Ishikawa (cell line): ENCODE results near the gene RAPGEF4.

ENCODE experiments used
- CEBPB ChIP-seq: IDR thresholded peaks from 2 replicates; pipeline ENCODE4 v1.6.1; 2012
- CREB1 ChIP-seq: IDR thresholded peaks from 2 replicates; pipeline ENCODE4 v1.6.1; 2012; ENCODE audit warnings: low read depth
- EGR1 ChIP-seq: IDR thresholded peaks from 2 replicates; pipeline ENCODE4 v1.6.1; 2012
- EP300 ChIP-seq: IDR thresholded peaks from 2 replicates; pipeline ENCODE4 v1.6.1; 2012; ENCODE audit warnings: borderline replicate concordance
- FOXM1 ChIP-seq: IDR thresholded peaks from 2 replicates; pipeline ENCODE4 v1.6.1; 2012; ENCODE audit warnings: low read depth, borderline replicate concordance
- MAX ChIP-seq: IDR thresholded peaks from 2 replicates; pipeline ENCODE4 v1.6.1; 2012
- NFIC ChIP-seq: IDR thresholded peaks from 2 replicates; pipeline ENCODE4 v1.6.1; 2012
- RAD21 ChIP-seq: IDR thresholded peaks from 2 replicates; pipeline ENCODE4 v1.6.1; 2012; ENCODE audit warnings: low read depth
- REST ChIP-seq: IDR thresholded peaks from 2 replicates; pipeline ENCODE4 v1.6.1; 2012; ENCODE audit warnings: low read depth, mild to moderate bottlenecking
- TAF1 ChIP-seq: IDR thresholded peaks from 2 replicates; pipeline ENCODE4 v1.6.1; 2012; ENCODE audit warnings: low read depth, mild to moderate bottlenecking
- TCF12 ChIP-seq: IDR thresholded peaks from 2 replicates; pipeline ENCODE4 v1.6.1; 2012; ENCODE audit warnings: low read depth
- TEAD4 ChIP-seq: IDR thresholded peaks from 2 replicates; pipeline ENCODE4 v1.6.1; 2012
- USF1 ChIP-seq: IDR thresholded peaks from 2 replicates; pipeline ENCODE4 v1.6.1; 2012
- YY1 ChIP-seq: IDR thresholded peaks from 2 replicates; pipeline ENCODE4 v1.6.1; 2012; ENCODE audit warnings: low read depth
- ZBTB7A ChIP-seq: IDR thresholded peaks from 2 replicates; pipeline ENCODE4 v1.6.1; 2012; ENCODE audit warnings: low read depth

The RAPGEF4 gene

GRCh38 chr2:172759441-172759840 is 23.8 kb downstream of the RAPGEF4 start:
- TF ChIP-seq USF1, result no peak
- no peak for TF ChIP-seq CEBPB
- no peak for TF ChIP-seq REST

- no peak for TF ChIP-seq TCF12
Observed at GRCh38 chr2:172761306-172761705, 25.7 kb downstream of the RAPGEF4 start.

GRCh38 chr2:172762574-172762973 is 26.9 kb downstream of the RAPGEF4 start:
- TF ChIP-seq EGR1 (no peak), EP300 (no peak), ZBTB7A (no peak), TAF1 (no peak), CEBPB (no peak), FOXM1 (no peak), TEAD4 (no peak), YY1 (no peak), RAD21 (no peak), CREB1 (no peak), MAX (no peak)

- no peak for TF ChIP-seq EGR1
- no peak for TF ChIP-seq EP300
Observed at GRCh38 chr2:172763079-172763478, 27.4 kb downstream of the RAPGEF4 start.

- TF ChIP-seq TCF12 (no peak), YY1 (no peak), EGR1 (no peak), FOXM1 (no peak), RAD21 (no peak), USF1 (no peak), TEAD4 (no peak), CREB1 (no peak)
Observed at GRCh38 chr2:172765662-172766061, 30.0 kb downstream of the RAPGEF4 start.

- TF ChIP-seq CREB1 (no peak), CEBPB (no peak), YY1 (no peak), RAD21 (no peak), TEAD4 (no peak), MAX (no peak), USF1 (no peak), EP300 (no peak), NFIC (no peak), ZBTB7A (no peak), REST (no peak), TAF1 (no peak), EGR1 (no peak), FOXM1 (no peak), TCF12 (no peak)
Observed at GRCh38 chr2:172768401-172768800, 32.8 kb downstream of the RAPGEF4 start.

GRCh38 chr2:172769879-172770278 is 34.2 kb downstream of the RAPGEF4 start:
- TF ChIP-seq TCF12, result no peak
- no peak for TF ChIP-seq EP300
- no peak for TF ChIP-seq CEBPB
- no peak for TF ChIP-seq EGR1
- TF ChIP-seq YY1, result no peak
- no peak for TF ChIP-seq TAF1
- TF ChIP-seq ZBTB7A, result no peak
- no peak for TF ChIP-seq REST
- no peak for TF ChIP-seq TEAD4
